Measurements from ENCODE around the gene STARD13.

Gene STARD13

DNA sequence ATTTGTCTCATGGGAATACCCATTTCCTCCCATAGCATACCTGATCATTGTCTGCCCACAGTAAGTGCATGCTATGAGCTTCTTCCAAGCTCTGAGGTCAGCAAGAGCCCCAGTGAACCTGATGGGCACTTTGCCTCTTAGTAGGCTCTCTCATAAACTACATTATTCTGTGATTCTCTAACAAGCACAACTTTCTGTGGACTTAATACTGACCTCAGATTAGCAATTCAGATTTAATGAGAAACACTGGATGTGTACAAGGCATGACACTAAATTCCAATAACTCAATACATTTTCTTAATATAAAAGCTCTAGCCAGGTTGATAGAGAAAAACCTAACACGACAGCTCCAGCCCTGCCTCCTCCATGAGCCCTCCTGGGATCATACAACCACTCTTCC, 23.3 kb upstream of the STARD13 start:
- TF ChIP-seq, protein P1, sequence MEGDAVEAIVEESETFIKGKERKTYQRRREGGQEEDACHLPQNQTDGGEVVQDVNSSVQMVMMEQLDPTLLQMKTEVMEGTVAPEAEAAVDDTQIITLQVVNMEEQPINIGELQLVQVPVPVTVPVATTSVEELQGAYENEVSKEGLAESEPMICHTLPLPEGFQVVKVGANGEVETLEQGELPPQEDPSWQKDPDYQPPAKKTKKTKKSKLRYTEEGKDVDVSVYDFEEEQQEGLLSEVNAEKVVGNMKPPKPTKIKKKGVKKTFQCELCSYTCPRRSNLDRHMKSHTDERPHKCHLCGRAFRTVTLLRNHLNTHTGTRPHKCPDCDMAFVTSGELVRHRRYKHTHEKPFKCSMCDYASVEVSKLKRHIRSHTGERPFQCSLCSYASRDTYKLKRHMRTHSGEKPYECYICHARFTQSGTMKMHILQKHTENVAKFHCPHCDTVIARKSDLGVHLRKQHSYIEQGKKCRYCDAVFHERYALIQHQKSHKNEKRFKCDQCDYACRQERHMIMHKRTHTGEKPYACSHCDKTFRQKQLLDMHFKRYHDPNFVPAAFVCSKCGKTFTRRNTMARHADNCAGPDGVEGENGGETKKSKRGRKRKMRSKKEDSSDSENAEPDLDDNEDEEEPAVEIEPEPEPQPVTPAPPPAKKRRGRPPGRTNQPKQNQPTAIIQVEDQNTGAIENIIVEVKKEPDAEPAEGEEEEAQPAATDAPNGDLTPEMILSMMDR (conservative IDR thresholded peaks at IDR 0.05; ENCODE audit: low read depth, low read length), result no peak
- DNase-seq (ENCODE audit: low read depth), result no peak
- H3K4me3 ChIP-seq (ENCODE audit: low read length), result no peak overlapping the region

DNA sequence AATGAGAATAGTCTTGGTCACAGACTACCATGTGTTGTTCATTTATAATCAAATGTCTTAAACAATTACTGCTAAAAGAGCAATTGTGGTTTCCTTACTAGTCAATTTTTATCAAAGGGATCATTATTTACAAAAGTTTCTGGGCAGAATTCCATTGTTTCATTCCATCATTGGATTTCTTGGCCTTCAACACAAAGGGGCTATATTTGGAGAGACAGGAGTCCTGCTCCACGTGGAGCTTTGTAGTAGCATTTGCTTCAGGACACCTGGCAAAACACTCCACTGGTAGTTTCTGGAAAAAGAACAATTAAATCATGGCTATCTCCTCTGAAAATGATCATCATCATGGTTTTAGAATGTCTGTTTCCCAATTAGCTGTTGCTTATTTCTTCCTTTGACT, 22.3 kb upstream of the STARD13 start:
- DNase-seq (ENCODE audit: low read depth), result no peak
- TF ChIP-seq, protein P1 (conservative IDR thresholded peaks at IDR 0.05; ENCODE audit: low read depth, low read length), result no peak
- H3K4me3 ChIP-seq (ENCODE audit: low read length), result no peak overlapping the region

DNA sequence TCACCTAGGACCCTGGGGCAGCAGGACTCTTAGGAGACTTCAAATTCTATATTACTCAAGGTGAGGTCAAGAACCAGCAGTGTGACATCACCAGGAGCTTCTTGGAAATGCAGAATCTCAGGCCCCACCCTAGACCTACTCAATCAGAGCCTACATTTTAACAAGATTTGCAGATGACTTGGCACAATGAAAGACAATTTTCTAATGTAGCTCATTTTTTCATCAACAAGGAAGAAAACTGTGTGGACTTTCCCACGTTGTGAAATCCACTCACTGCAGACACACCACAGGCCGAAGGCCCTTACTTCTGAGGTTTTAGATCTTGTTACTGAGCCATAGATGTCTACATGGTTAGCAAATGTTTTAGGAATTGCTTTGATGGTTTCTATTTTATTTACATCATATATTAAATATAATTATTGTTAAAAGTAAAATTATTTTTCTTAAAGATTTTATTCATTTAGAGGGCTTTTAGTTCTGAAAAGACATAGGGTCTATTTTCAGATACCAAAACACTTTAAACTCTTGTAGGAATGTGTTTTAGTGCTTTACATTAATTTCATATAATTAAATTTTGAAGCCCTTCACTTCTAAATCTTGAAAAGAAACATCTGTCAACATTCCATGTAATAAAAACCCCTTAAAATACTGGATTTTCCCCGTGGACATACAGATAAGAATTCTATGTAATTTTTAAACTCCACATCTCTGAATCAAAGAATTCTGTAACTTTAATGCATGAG, 18.5 kb upstream of the STARD13 start:
- no peak for DNase-seq (ENCODE audit: low read depth)
- TF ChIP-seq, protein P1 (conservative IDR thresholded peaks at IDR 0.05; ENCODE audit: low read depth, low read length), result no peak
- no peak overlapping the region for H3K4me3 ChIP-seq (ENCODE audit: low read length)

DNA sequence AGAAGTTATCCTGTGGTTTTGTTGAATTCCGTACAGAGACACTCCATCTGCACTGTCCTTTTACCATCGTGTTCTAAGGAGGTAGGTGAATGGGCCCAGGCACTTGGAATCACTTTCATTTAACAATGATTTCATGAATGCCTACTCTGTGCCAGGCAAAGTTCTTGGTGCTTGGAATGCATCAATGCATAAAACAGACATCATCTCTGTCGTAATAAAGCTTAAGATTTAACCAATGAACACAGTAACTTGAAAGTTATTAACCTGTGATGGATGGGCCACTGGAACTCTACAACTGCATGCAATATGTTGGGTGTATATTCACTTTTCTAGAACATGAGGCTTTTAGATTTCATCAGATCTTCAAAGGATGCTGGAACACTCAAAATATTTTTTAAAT, 14.1 kb upstream of the STARD13 start:
- no peak overlapping the region for H3K4me3 ChIP-seq (ENCODE audit: low read length)
- TF ChIP-seq, protein P1 (conservative IDR thresholded peaks at IDR 0.05; ENCODE audit: low read depth, low read length), result no peak
- no peak for DNase-seq (ENCODE audit: low read depth)

DNA sequence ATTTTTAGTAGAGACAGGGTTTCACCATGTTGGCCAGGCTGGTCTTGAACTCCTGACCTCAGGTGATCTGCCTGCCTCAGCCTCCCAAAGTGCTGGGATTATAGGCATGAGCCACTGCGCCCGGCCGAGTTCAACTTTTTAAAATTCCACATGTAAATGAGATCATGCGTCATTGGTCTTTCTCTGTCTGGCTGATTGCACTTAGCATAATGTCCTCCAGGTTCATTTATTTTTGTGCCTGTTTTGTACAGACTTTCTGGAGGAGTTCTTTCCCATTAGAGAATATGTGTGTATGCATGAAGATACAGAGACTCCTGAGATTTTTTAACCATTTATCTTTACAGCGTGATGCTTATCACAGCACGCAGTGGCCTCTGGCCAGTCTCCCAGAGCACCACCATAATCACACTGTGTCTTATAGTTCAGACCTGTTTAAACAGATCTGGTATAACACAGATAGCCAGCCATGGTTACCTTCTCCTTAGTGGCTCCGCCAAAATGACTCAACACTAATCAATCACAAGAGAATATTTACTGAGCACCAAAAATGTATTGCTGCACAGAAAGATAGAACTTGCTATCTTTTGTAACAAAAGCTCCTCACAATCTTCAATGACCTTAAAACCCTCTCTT, 11.4 kb upstream of the STARD13 start:
- no peak for DNase-seq (ENCODE audit: low read depth)
- TF ChIP-seq, protein P1 (conservative IDR thresholded peaks at IDR 0.05; ENCODE audit: low read depth, low read length), result no peak
- no peak overlapping the region for H3K4me3 ChIP-seq (ENCODE audit: low read length)

DNA sequence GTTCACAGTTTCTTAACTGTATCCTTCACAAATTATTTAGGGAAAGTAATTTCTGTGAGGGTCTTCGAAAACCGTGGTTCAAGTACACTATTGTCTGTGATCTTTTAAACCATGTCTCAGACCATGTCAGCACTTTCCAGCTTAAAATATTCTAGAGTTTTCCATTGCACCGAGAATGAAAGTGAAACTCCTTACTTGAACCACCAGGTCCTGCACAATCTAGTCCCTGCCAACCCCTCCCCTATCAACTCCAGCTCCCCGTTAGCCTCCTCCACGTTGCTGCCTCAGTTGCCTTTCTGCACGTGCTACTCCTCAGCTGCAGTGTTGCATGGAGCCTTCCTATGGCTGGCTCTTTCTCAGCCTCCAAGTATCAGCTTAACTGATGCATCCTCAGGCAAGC, 7.2 kb upstream of the STARD13 start:
- no peak for DNase-seq (ENCODE audit: low read depth)
- no peak overlapping the region for H3K4me3 ChIP-seq (ENCODE audit: low read length)
- TF ChIP-seq, protein P1 (conservative IDR thresholded peaks at IDR 0.05; ENCODE audit: low read depth, low read length), result no peak

DNA sequence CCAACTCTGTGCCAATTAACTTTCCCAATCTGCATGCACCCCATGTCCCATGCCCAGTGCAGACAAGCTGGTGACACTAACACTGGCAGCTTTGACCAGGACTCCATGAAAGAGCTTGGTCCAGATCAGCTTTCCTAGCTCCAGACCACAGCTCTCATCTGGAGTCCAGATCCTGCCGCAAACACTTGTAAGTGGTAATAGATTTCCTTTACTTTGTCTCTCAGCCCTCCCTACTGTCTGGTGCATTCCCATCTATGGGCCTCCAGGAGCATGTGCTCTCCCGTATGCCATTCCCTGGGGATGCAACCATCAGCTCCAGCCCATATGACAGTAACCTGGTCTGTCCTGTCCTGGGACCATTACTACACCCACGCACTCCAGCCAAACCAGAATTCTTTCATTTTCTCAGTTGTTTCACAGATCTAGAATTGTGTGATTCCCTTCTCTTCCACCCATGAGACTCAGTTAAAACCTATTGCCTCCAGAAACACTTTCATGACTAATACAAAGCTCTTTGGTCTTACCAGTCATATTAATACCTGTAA, 4.9 kb upstream of the STARD13 start:
- TF ChIP-seq, protein P1 (conservative IDR thresholded peaks at IDR 0.05; ENCODE audit: low read depth, low read length), result no peak
- H3K4me3 ChIP-seq (ENCODE audit: low read length), result no peak overlapping the region
- no peak for DNase-seq (ENCODE audit: low read depth)

Measured in retinal pigment epithelial cell (primary cell).